D721Med (cell line): ENCODE results near the gene CHD1L.

Source experiments
- DNase-seq: peaks from one replicate; pipeline ENCODE4 v3.0.0; 2011; ENCODE audit warnings: low spot score; ENCODE audit not compliant: insufficient read length
- FAIRE-seq: peaks from 2 replicates; lab custom pipeline; 2011; peaks lifted over from hg19 to GRCh38; lab: Jason Lieb, UNC
- TF ChIP-seq, protein P1 (sequence below): IDR thresholded peaks from 2 replicates; pipeline ENCODE4 v1.5.1; 2012; ENCODE audit warnings: mild to moderate bottlenecking, control low read depth; ENCODE audit not compliant: insufficient read depth; ENCODE audit errors: missing control alignments

The CHD1L gene

DNA sequence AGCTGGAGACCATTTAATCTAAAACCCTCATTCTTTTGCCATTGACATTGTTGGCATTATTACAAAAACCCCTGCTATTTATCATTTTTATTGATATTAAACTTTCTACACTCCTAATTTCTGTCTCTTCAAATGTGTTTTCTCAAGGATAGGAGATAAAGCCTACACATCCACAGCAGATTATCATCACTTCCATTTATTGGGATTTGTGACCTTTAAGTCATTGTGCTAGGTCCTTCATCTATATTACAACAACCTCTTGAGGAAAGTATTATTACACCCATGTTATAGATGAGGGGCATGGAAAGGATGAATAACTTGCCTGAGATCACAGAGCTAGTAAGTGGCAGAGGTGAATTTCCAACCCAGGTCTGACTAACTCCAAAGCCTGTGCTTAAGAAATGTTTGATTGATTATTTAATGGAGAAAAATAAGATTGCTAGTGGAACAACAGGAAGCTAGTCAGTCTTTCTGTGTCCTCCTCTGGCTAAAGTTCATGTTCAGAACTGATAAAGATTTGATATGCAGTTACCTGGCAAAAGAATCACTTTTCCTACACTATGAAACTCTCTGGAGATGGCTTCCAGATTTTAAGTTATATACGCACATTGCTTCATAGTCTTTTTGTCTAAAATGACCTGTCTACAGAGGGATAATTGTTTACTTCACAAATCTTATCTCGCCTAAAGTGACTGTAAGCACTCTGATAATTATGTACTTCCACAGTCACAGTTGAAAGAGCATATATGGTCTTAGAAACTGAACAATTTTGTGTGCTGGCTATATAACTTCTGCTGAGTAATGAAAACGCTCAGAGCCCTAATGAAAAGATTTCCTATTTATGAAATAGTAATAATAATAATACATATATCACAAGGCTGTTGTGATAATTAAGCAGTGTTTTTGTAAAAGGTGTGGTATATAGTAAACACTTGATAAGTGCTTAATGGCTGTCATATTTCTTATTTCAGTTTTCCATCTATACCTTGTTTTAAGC, 32.4 kb upstream of the CHD1L start:
- no peak for DNase-seq
- TF ChIP-seq, protein P1, sequence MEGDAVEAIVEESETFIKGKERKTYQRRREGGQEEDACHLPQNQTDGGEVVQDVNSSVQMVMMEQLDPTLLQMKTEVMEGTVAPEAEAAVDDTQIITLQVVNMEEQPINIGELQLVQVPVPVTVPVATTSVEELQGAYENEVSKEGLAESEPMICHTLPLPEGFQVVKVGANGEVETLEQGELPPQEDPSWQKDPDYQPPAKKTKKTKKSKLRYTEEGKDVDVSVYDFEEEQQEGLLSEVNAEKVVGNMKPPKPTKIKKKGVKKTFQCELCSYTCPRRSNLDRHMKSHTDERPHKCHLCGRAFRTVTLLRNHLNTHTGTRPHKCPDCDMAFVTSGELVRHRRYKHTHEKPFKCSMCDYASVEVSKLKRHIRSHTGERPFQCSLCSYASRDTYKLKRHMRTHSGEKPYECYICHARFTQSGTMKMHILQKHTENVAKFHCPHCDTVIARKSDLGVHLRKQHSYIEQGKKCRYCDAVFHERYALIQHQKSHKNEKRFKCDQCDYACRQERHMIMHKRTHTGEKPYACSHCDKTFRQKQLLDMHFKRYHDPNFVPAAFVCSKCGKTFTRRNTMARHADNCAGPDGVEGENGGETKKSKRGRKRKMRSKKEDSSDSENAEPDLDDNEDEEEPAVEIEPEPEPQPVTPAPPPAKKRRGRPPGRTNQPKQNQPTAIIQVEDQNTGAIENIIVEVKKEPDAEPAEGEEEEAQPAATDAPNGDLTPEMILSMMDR, result no peak
- FAIRE-seq, result no peak

DNA sequence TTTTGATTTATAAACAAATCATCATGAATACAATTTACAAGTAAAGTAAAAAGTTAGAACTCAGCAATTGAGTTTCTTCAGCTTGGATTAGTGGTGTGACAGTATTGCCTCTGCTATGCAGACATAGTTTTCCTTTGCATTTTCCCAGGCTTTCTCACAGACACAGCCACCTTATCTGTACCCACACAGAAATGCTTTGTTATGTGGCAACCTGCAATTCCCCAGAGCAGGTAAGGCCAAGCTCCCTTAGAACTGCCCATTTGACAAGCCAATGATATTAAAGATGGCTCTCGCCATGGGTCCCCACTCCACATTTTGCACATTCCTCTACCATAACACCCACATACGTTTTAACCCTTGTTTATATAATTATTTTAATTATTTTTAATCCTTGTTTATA, 31.5 kb upstream of the CHD1L start:
- TF ChIP-seq, protein P1, result no peak
- FAIRE-seq (no peak), DNase-seq (no peak)

DNA sequence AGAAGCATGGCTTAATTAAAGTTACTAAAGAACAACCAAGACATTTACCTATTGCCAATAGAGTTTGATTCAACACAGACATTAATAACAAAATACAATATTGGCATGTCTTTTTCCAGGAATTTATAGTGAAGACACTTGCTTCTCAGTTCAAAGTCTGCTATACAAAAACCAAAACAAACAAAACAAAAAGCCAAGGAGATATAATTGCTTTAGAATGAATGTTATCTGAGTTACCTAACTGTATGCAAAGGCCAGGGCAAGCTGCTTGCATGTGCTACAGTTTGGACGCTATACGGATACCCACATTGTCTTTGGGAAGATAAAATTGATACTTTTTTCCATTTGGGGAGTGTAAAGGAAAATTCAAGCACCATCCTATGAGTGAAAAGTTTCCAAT, 30.9 kb upstream of the CHD1L start:
- TF ChIP-seq, protein P1, result no peak
- no peak for DNase-seq
- FAIRE-seq, result no peak

DNA sequence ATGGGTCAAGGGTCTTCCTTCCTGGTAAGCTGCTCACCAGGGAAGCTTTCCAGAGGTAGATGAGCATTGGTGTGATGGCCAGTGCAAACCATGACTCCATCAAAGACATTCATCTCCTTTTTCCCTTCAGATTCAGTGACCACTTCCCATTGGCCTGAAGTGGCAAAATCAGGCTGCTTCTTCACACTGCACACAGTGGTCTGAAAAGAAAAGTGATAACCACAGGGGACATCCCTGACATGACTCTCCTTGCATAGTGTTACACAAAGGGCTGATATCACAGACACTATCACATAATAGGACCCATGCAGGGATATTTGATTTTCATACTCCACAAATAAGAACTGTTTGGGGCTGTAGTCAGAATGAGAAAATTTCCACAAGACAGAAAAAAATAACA, 29.2 kb upstream of the CHD1L start:
- FAIRE-seq (no peak), DNase-seq (no peak)
- TF ChIP-seq, protein P1, result no peak

DNA sequence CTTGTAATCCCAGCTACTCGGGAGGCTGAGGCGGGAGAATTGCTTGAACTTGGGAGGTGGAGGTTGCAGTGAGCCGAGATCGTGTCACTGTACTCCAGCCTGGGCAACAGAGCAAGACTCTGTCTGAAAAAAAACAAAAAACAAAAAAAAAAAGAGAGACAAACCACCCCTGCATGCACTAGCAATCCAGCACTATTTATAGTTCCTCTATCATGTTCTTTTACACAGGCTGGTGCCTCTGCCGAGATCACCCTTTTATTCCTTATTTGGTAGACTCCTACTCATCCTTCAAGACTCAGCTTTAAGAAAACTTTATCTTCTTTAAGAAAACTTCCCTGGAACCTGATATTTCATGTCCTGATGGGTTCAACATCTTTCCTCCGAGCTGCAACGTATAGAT, 28.2 kb upstream of the CHD1L start:
- no peak for FAIRE-seq
- DNase-seq, result no peak
- TF ChIP-seq, protein P1, result no peak

DNA sequence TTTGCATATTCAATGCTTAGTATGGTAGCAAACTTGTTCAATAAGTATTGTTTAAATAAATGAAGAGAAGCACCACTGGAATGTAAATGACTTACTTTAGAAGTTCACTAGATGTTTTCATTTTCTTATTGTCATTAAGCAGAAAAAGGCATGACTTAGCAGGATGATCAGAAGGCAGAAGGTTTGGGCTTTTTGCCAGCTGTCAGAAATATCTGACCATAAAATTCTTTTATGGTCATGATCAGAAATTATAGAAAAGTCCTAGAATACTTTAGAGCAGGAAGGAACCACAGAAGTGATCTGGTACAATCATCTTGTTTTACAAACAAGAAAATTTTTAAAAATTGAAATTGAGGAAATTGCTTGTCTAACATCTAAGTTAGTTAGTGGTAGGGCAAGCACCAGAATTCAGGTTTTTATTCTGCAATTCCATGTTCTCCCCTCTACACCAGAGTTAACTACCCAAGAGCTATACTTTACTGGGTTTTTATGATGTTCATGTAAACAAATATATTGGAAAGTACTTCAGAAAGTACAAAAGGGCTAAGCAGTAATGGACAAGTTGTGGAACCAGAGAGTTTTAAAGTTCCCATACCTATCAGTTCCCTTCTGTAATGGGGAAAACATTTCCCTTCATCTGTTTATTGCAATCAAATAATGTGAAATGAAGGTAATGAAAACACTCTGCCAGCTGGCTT, 27.5 kb upstream of the CHD1L start:
- TF ChIP-seq, protein P1, result no peak
- DNase-seq (no peak), FAIRE-seq (no peak)
